Smooth muscle cell (in vitro differentiated cells): ENCODE measurements around the gene TREX2. TPM values are rescaled to one million over a fixed set of nuclear protein-coding genes. Genes with fewer than 3 reads are reported as not detected.

Experiments
- DNase-seq: peaks from one replicate; lab custom pipeline; 2025; ENCODE audit not compliant: unreplicated experiment; lab: John Stamatoyannopoulos, UW
- H2AFZ ChIP-seq: fragments of 200-600 bp; sonication (generic); 2 replicates; pipeline ENCODE4 v1.6.0; 2016; ENCODE audit warnings: antibody characterized with exemption, low read depth, mild to moderate bottlenecking
- H3F3A ChIP-seq: fragments of 200-600 bp; sonication (generic); 2 replicates; pipeline ENCODE4 v1.6.0; 2017; ENCODE audit warnings: antibody characterized with exemption, low read depth
- H3K27ac ChIP-seq: fragments of 200-600 bp; sonication (generic); 2 replicates; pipeline ENCODE4 v1.5.1; 2016; ENCODE audit warnings: low read depth, mild to moderate bottlenecking
- H3K27me3 ChIP-seq: fragments of 200-600 bp; sonication (generic); 2 replicates; pipeline ENCODE4 v1.6.1; 2016; ENCODE audit warnings: low read depth, mild to moderate bottlenecking
- H3K36me3 ChIP-seq: fragments of 200-600 bp; sonication (generic); 2 replicates; pipeline ENCODE4 v1.5.1; 2016; ENCODE audit warnings: low read depth
- H3K4me1 ChIP-seq: fragments of 200-600 bp; sonication (generic); 2 replicates; pipeline ENCODE4 v1.5.1; 2016; ENCODE audit warnings: low read depth
- H3K4me2 ChIP-seq: fragments of 200-600 bp; sonication (generic); 2 replicates; pipeline ENCODE4 v1.6.0; 2016; ENCODE audit warnings: mild to moderate bottlenecking
- H3K4me3 ChIP-seq: fragments of 200-600 bp; sonication (generic); 2 replicates; pipeline ENCODE4 v1.5.1; 2016; ENCODE audit warnings: mild to moderate bottlenecking
- H3K79me2 ChIP-seq: fragments of 200-600 bp; sonication (generic); 2 replicates; pipeline ENCODE4 v1.6.0; 2016; ENCODE audit warnings: low read depth, mild to moderate bottlenecking
- H3K9ac ChIP-seq: fragments of 200-600 bp; sonication (generic); 2 replicates; pipeline ENCODE4 v1.6.0; 2016; ENCODE audit warnings: low read depth
- H3K9me3 ChIP-seq: fragments of 200-600 bp; sonication (generic); replicated peaks from 2 replicates; pipeline ENCODE4 v1.5.1; 2016; ENCODE audit warnings: low read depth
- H4K20me1 ChIP-seq: fragments of 200-600 bp; sonication (generic); 2 replicates; pipeline ENCODE4 v1.6.0; 2016; ENCODE audit warnings: low read depth
- CTCF ChIP-seq: fragments of 200-600 bp; sonication (generic); IDR thresholded peaks from 2 replicates; pipeline ENCODE4 v1.5.1; 2017; ENCODE audit warnings: borderline replicate concordance, mild to moderate bottlenecking, antibody characterized with exemption; ENCODE audit not compliant: insufficient read depth, poor library complexity, severe bottlenecking
- WGBS: methylation state at CpG from one replicate; pipeline ENCODE4 v1.1.7; 2016; ENCODE audit warnings: low lambda C conversion rate; 5-methylcytosine and 5-hydroxymethylcytosine counted together
- polyA plus RNA-seq: library from polyadenylated mRNA; unstranded; fragments of >200 nt; fragmentation: Nextera tagmentation; extraction: Ambion mirVana; gene quantifications from 2 replicates; pipeline ENCODE4 v1.2.1, GENCODE V29; 2016
- total RNA-seq: library from RNA; depleted of rRNA; stranded (reverse); fragments of >200 nt; gene quantifications from 2 replicates; pipeline ENCODE4 v1.2.3, GENCODE V29; 2014

TREX2 gene
- total and polyA plus RNA-seq, 2 experiments from 2014 or later = 0.41 to 4.0 TPM

GRCh38 chrX:153423652-153424051, 22.2 kb downstream of the TREX2 start:
- TF ChIP-seq CTCF = no peak

GRCh38 chrX:153421856-153422255, 24.0 kb downstream of the TREX2 start:
- no peaks in the 10 kb centered on the region for H3K9me3 ChIP-seq
- H3K9ac ChIP-seq = no peak overlapping the region
- no peak for TF ChIP-seq CTCF

More at GRCh38 chrX:153423652-153424051, 22.2 kb downstream of the TREX2 start:
- no peak for DNase-seq
- Histone ChIP-seq H3K9me3 (no peaks in the 10 kb centered on the region), H3K27me3 (no peaks in the 10 kb centered on the region), H4K20me1 (no peaks in the 10 kb centered on the region), H3K4me2 (no peak overlapping the region), H3K4me1 (no peaks in the 10 kb centered on the region), H3F3A (no peaks in the 10 kb centered on the region), H3K27ac (no peak overlapping the region), H3K36me3 (no peaks in the 10 kb centered on the region), H2AFZ (no peak overlapping the region), H3K4me3 (no peak overlapping the region), H3K79me2 (no peaks in the 10 kb centered on the region), H3K9ac (no peak overlapping the region)
- WGBS = 79% methylated on average over 8 of the region's 8 CpGs

GRCh38 chrX:153420851-153421599, 24.8 kb downstream of the TREX2 start:
- Histone ChIP-seq H3K9me3 (no peaks in the 10 kb centered on the region), H3K27ac (no peak overlapping the region), H3K4me1 (no peaks in the 10 kb centered on the region), H3K36me3 (no peaks in the 10 kb centered on the region), H3K4me2 (no peak overlapping the region), H3F3A (no peaks in the 10 kb centered on the region), H3K27me3 (no peaks in the 10 kb centered on the region), H2AFZ (no peak overlapping the region), H3K9ac (no peak overlapping the region), H3K79me2 (no peaks in the 10 kb centered on the region), H3K4me3 (no peak overlapping the region), H4K20me1 (no peaks in the 10 kb centered on the region)
- WGBS = over 99% methylated on average over 79 of the region's 91 CpGs
- TF ChIP-seq CTCF = no peak
- no peak for DNase-seq

More at GRCh38 chrX:153421856-153422255, 24.0 kb downstream of the TREX2 start:
- H3F3A ChIP-seq = no peaks in the 10 kb centered on the region
- no peaks in the 10 kb centered on the region for H3K36me3 ChIP-seq
- DNase-seq = no peak
- no peaks in the 10 kb centered on the region for H3K79me2 ChIP-seq
- H3K27ac ChIP-seq = no peak overlapping the region
- H3K4me2 ChIP-seq = no peak overlapping the region
- H3K27me3 ChIP-seq = no peaks in the 10 kb centered on the region
- no peaks in the 10 kb centered on the region for H3K4me1 ChIP-seq
- no peak overlapping the region for H2AFZ ChIP-seq
- H3K4me3 ChIP-seq = no peak overlapping the region
- no peaks in the 10 kb centered on the region for H4K20me1 ChIP-seq
- WGBS = 86% methylated on average over 18 of the region's 18 CpGs

GRCh38 chrX:153417637-153418036, 28.2 kb downstream of the TREX2 start:
- no peak overlapping the region for H2AFZ ChIP-seq
- no peaks in the 10 kb centered on the region for H4K20me1 ChIP-seq
- H3K27ac ChIP-seq = no peak overlapping the region
- no peak overlapping the region for H3K4me2 ChIP-seq
- 84% methylated on average over 8 of the region's 8 CpGs for WGBS
- no peaks in the 10 kb centered on the region for H3K27me3 ChIP-seq
- no peak overlapping the region for H3K9ac ChIP-seq
- H3K4me3 ChIP-seq = no peak overlapping the region
- no peaks in the 10 kb centered on the region for H3F3A ChIP-seq
- H3K9me3 ChIP-seq = no peaks in the 10 kb centered on the region
- no peak for DNase-seq
- H3K36me3 ChIP-seq = no peaks in the 10 kb centered on the region
- no peak for TF ChIP-seq CTCF
- H3K79me2 ChIP-seq = no peaks in the 10 kb centered on the region
- H3K4me1 ChIP-seq = no peaks in the 10 kb centered on the region
